Measurements from ENCODE around the gene LIPC.

The LIPC gene

GRCh38 chr15:58448331-58448730, 16.5 kb downstream of the LIPC start:
- no peak for TF ChIP-seq GATA3 (IDR thresholded peaks at IDR 0.05; ENCODE audit: low read depth, low read length)
- no peak for TF ChIP-seq GATA2 (IDR thresholded peaks at IDR 0.05; ENCODE audit: low read depth, low read length)

GRCh38 chr15:58448906-58449305, 17.1 kb downstream of the LIPC start:
- TF ChIP-seq GATA3 (IDR thresholded peaks at IDR 0.05; ENCODE audit: low read depth, low read length) = no peak

- TF ChIP-seq GATA3 (IDR thresholded peaks at IDR 0.05; ENCODE audit: low read depth, low read length) = no peak
- no peak for TF ChIP-seq GATA2 (IDR thresholded peaks at IDR 0.05; ENCODE audit: low read depth, low read length)
These were observed 20.0 kb downstream of the LIPC start for GRCh38 chr15:58451826-58452225.

- TF ChIP-seq GATA2 (IDR thresholded peaks at IDR 0.05; ENCODE audit: low read depth, low read length) = no peak
- no peak for TF ChIP-seq GATA3 (IDR thresholded peaks at IDR 0.05; ENCODE audit: low read depth, low read length)
These were observed 21.0 kb downstream of the LIPC start for GRCh38 chr15:58452775-58453174.

- TF ChIP-seq GATA2 (IDR thresholded peaks at IDR 0.05; ENCODE audit: low read depth, low read length) (no peak), GATA3 (IDR thresholded peaks at IDR 0.05; ENCODE audit: low read depth, low read length) (no peak)
These were observed 22.4 kb downstream of the LIPC start for GRCh38 chr15:58453931-58454793.

GRCh38 chr15:58454950-58455401, 23.2 kb downstream of the LIPC start:
- TF ChIP-seq GATA2 (IDR thresholded peaks at IDR 0.05; ENCODE audit: low read depth, low read length) (0 out of 2 replicates have a peak, but pooled peaks have one; percentile 12), GATA3 (IDR thresholded peaks at IDR 0.05; ENCODE audit: low read depth, low read length) (no peak)

- no peak for TF ChIP-seq GATA2 (IDR thresholded peaks at IDR 0.05; ENCODE audit: low read depth, low read length)
- no peak for TF ChIP-seq GATA3 (IDR thresholded peaks at IDR 0.05; ENCODE audit: low read depth, low read length)
These were observed 25.7 kb downstream of the LIPC start for GRCh38 chr15:58457466-58457965.

- TF ChIP-seq GATA2 (IDR thresholded peaks at IDR 0.05; ENCODE audit: low read depth, low read length) (no peak), GATA3 (IDR thresholded peaks at IDR 0.05; ENCODE audit: low read depth, low read length) (no peak)
These were observed 26.3 kb downstream of the LIPC start for GRCh38 chr15:58458076-58458475.

GRCh38 chr15:58459045-58459444, 27.3 kb downstream of the LIPC start:
- TF ChIP-seq GATA2 (IDR thresholded peaks at IDR 0.05; ENCODE audit: low read depth, low read length) (no peak), GATA3 (IDR thresholded peaks at IDR 0.05; ENCODE audit: low read depth, low read length) (no peak)

GRCh38 chr15:58459560-58459959, 27.8 kb downstream of the LIPC start:
- TF ChIP-seq GATA3 (IDR thresholded peaks at IDR 0.05; ENCODE audit: low read depth, low read length) = no peak
- TF ChIP-seq GATA2 (IDR thresholded peaks at IDR 0.05; ENCODE audit: low read depth, low read length) = no peak

- TF ChIP-seq GATA2 (IDR thresholded peaks at IDR 0.05; ENCODE audit: low read depth, low read length) (no peak), GATA3 (IDR thresholded peaks at IDR 0.05; ENCODE audit: low read depth, low read length) (no peak)
These were observed 28.5 kb downstream of the LIPC start for GRCh38 chr15:58460116-58460790.

GRCh38 chr15:58460872-58461271, 29.1 kb downstream of the LIPC start:
- TF ChIP-seq GATA3 (IDR thresholded peaks at IDR 0.05; ENCODE audit: low read depth, low read length) (no peak), GATA2 (IDR thresholded peaks at IDR 0.05; ENCODE audit: low read depth, low read length) (no peak)

- TF ChIP-seq GATA3 (IDR thresholded peaks at IDR 0.05; ENCODE audit: low read depth, low read length) (no peak), GATA2 (IDR thresholded peaks at IDR 0.05; ENCODE audit: low read depth, low read length) (no peak)
These were observed 30.8 kb downstream of the LIPC start for GRCh38 chr15:58462547-58462946.

GRCh38 chr15:58462973-58463663, 31.3 kb downstream of the LIPC start:
- no peak for TF ChIP-seq GATA2 (IDR thresholded peaks at IDR 0.05; ENCODE audit: low read depth, low read length)
- no peak for TF ChIP-seq GATA3 (IDR thresholded peaks at IDR 0.05; ENCODE audit: low read depth, low read length)
